Left lobe of liver (tissue), 2 donors: ENCODE measurements around the gene RABAC1. TPM values are rescaled to one million over a fixed set of nuclear protein-coding genes. Genes with fewer than 3 reads are reported as not detected.
A peak's percentile ranks its signal among the peaks of the same experiment; 100 is the strongest.
"Not testable (repeated sequence)": the region's sequence is repeated elsewhere in the genome, so short reads cannot be mapped to it uniquely, and the experiment has no call there.

Source experiments
- ATAC-seq: fragments of 200-7000 bp; cut with Tn5 transposase; one replicate; pipeline ENCODE4 v1.9.1; 2020; ENCODE audit warnings: mild to moderate bottlenecking, moderate library complexity
- DNase-seq: peaks from one replicate; pipeline ENCODE4 v3.0.0-alpha.2; 2020; ENCODE audit warnings: low spot score
- total RNA-seq: library from RNA; stranded (reverse); gene quantifications from one replicate; pipeline ENCODE4 v1.2.1, GENCODE V29; 2021
- donor health status: DM: no; HTN: no; CAD: no; lungs with moderate emphysema.
- donor health status: DM: no; HTN: yes; CAD: no.

RABAC1 gene, protein sequence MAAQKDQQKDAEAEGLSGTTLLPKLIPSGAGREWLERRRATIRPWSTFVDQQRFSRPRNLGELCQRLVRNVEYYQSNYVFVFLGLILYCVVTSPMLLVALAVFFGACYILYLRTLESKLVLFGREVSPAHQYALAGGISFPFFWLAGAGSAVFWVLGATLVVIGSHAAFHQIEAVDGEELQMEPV
- total RNA-seq, result 106 TPM

DNA sequence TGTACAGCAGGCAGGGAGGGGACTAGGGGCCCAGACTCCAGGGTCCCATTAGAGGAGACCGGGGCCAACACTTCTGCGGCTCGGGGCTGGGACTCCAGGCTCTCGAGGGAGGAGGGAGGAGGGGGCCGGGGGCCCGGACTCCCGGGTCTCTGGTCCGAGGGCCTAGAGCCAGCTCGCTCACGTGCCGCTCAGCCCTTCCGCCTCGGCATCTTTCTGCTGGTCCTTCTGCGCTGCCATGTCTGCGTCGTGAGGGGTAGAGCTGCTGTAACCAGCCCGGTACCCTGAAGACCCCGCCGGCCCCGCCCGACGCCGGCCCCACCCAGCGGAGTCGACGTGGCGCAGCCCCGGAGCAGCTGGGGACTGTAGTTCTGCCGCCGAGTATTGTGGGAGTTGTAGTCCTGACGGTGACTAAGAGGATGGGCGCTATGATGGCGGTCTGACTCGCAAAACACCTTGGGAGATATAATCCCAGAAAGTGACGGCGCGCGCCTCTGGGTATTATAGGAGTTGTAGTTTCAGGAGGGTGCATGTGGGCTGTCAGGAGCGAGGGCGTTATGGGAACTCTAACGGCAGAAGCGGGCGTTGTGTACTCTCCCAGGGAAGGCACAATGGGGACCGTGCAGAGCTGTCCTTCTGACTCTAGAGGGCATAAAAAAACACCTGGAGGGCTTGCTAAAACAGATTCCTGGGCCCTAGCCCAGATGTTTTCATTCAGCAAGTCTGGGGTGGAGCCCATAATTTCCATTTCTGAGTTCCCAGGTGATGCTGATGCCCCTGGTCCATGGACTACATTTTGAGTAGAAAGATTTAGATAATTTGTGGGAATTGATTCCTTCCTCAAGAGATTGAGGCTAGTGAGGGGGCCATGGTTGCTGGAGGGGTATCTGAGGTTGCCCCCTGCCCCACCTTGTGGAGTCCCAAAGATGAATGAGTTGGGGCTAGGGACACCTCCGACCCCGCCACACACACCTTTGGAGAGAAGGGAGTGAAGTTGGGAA, at the start of gene RABAC1:
TSS of gene RABAC1 (minus strand) at position 266 of the 998 bp plus-strand sequence. CDS start at position 237, 29 bp downstream.
- DNase-seq (peak; percentile 91), ATAC-seq (peak; percentile 87)

DNA sequence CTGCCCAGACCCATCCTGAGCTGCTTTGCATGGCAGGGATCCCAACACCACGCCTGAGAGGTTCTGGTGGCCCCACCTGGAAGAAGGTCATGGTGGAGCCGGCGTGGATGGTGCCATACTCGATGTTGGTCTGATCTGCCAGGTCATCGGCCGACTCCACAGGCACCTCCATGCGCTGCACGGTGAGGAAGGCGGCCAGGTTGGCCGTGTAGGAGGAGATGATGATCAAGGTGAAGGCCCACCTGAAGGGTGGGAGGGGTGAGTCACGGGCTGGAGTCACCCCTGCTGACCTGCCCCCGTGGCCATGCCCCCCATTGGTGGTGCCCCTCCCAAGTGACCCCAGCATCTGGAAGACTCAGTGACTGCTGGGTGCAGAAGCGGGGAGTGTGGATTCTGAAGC, 47.4 kb upstream of the RABAC1 start:
- DNase-seq (no peak), ATAC-seq (no peak)

DNA sequence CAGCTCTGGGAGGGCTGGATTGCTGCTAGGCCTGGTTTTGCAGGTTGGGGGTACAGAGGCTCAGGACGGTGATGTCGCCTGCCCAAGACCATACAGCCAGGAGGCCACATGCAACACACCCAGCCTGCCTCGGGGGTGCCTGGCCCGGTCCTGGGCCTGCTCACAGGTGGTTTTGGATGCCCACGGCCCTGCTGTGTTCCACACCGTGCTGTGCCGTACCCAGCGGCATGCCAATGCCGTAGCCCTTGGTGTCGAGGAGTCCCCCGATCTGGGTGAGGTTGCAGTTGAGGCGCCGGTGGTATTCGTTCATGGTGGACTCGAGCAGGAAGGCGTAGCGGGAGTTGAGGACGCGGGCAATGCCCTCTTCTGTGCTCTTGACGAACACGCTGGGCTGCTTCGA, 46.4 kb upstream of the RABAC1 start:
- ATAC-seq (no peak), DNase-seq (no peak)

DNA sequence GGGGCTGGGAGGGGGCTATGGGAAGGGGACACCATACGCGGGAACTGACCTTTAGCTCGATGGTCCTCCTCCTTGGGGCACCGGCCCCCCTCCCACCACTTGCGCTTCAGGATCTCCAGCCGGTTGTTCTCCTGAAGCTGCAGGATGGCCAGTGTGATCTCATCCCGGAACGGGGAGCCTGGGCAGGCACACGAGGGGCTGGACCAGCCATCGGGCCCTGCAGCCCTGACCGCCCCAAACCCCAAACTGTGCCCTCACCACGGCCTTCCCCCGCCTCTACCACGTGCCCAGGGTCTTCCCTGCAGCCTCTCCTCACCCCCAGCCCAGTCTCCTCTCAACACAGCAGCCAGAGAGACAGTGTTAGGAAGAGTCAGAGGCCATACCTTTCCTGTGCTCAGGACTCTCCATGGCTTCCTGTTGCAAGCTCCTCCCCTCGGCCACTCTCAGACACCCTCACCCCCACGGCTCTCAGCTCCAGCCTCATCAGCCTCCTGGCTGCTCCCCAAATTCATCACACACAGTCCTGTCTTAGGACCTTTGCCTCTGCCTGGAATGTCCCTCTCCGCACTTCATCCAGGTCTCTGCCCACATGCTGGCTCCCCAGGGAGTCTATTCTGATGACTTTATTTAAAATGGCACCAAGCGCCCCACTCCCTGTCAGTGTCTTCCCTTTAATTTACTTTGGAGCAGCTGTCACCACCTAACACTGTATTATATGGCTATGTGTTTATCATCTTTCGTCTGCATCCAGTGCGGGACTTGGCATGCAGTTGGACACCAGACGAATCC, 44.6 kb upstream of the RABAC1 start:
- no peak for ATAC-seq
- DNase-seq, result no peak

DNA sequence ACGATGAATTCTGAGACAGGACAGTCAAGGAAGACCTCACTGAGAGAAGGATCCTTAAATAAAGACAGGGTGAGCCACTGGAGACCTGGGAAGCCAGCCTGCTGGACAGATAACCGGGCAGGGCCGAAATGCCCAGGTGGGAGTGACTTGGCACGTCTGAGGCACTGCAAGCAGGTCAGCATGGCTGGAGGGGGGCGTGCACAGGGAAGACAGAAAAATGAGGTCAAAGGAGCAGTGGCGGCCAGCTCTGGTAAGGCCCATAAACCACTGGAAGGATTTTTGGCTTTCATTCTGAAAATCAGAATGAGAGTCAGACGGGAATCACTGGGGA, 40.7 kb upstream of the RABAC1 start:
- DNase-seq, result no peak

DNA sequence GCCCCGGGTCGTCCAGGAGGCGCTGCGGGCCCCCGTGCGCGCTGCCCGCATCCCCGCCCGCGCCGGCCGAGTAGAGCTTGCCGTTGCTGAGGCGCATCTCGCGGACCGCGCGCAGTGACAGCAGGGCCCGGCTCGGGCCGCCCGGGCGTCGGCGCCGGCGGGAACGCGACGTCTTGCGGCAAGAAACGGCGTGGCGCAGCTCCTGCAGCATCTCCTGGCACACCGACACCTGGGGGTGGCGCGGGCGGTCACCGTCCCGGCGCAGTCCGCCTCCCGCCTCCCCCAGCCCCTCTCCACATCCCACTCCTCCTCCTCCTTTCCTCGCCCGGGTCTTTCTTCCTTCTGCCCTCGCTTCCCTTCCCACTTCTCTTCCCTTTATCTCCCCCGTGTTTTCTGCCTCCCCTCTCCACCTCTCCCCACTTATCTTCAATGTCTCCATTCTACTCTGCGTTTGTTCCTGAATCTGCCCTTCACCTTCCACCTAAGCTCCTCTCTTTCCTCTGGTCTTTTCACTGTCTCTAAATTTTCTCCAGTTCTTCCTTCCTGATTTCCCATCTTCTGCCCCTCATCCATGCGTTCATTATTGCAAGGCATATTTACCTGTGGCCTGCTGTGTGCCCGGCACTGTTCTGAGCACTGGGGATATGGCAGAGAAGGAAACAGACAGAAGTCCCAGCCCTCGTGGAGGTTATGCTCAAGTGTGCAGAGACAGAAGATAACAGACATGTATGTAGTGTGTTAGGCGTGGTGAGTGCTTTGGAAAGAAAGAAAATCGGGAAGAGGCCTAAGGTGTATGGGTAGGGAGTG, 40.2 kb upstream of the RABAC1 start:
- no peak for DNase-seq
- ATAC-seq, result no peak

More for the DNA sequence above, 40.7 kb upstream of the RABAC1 start:
- no peak for ATAC-seq

DNA sequence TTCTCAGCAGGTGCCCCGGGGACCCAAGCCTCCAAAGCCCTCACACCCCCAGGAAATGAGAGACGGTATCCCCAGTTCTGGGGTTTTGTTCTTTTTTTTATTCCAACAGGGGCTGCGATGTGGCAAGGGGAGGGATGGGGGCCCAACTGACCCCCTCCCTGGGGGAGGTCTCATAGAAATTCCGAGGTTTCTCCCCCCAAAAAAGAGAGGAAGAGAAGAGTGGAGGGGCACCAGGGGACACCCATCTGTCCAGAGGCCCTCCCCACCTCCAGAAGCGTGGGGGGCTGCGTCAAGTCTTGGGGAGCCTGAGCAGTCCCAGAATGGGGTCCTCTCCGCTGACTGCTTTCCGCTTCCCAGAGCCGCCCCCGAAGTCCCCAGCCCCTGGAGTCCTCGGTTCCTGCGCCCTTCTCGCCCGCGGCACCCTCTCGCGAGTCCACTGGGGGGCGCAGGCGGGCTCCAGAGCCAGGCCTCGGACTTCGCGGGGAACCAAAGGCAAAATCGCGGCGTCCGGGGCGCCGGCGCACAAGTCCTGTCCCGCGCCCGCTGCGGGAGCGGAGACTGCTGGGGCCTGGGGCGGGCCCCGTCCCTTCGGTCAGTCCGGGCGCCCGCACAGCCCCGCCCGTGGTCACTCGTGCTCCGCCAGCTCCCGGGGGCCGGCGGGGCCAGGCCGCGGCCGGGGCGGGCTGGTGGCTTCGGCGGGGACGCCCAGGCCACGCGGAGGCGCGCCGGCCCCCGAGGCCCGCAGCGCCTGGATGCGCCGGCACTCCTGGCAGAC, 39.3 kb upstream of the RABAC1 start:
- ATAC-seq, result no peak
- no peak for DNase-seq

DNA sequence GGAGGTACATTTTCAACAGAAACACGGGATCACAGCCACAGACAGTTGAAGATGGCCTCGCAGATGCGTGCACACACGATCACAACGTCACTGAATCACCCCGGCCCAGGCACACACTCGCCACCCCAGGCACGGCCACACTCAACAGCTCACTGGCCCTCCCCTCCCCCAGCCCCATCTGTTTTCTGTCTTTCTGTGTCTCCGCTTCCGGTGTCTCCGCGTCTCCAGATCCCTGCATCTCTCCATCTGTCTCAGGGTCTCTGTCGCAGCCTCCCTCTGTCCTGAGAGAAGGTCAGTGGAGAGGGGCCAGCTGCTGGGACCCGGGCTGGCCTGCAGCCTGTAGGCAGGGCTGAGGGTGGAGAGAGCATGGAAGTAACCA, 38.7 kb upstream of the RABAC1 start:
- no peak for ATAC-seq
- DNase-seq, result no peak

DNA sequence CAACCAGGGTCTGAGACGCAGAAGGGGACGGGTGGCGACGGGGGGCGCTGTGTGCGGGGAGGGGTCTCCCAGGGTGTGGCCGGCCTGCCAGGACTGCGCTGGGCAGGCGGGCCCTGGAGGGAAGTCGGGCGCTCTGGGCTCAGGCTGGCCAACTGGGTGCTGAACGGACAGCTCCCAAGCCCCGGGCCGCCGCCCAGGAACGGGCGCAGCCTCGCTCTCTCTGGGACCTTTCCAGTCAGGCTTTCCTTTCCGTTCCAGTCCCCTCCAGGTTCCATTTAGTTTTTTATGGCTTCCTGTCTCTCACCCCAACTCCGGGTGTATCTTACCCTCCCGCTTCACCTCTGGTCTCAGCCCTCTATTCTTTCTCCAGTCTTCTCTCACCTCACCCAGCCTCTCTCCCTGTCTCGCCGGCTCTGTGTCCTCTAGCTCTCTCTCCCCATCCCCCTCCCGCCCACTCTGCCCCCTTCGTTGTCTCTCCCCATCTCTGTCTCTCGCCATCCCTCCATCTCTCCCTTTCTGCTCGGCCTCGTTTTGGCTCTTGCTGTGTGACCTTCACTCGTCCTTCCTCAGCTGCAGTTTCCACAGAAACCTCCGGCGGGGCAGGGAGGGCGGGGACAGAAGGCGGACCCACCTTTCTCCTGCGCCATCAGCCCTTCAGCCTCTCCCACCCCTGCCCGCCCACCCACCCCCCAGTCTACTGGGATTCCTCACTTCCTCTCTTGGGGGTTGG, 38.2 kb upstream of the RABAC1 start:
- DNase-seq (no peak), ATAC-seq (peak; percentile 69)

DNA sequence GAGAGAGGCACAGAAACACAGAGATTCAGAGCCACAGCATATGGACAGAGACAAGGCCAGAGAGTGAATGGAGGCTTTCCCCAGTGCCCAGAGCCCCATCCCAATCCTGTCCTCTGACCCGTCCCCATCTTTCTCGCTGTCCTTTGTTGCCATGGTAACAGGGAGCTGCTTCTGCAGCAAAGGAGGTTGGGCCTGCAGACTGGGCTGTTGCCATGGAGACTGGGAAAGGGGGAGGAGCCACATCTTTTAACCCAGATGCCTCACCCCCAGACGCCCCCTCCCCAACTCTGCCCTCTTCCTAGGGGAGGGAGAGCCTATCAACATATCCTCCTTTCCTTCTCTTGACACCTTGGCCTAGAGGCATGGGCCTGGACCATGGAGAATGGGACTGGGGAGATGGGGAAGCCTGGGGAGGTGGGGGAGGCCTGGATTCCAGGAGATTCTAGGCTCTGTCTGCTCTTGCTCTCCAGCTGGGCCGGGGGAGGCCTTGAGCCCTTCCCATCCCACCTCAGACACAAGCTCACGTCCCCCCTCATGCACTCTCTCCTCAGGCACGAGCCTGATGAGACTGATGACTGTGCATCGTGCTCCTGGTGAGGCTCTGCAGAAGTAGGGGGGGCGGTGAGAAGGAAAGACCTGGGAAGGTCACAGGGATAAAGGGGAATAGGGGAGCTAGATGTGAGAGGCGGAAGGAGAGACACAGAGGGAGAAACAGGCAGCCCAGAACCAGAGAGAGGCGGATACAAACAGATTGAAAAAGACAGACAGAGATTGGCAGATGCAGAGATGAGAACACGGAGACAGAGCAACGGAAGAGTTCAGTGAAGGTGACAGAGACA, 37.1 kb upstream of the RABAC1 start:
- ATAC-seq (no peak), DNase-seq (no peak)

DNA sequence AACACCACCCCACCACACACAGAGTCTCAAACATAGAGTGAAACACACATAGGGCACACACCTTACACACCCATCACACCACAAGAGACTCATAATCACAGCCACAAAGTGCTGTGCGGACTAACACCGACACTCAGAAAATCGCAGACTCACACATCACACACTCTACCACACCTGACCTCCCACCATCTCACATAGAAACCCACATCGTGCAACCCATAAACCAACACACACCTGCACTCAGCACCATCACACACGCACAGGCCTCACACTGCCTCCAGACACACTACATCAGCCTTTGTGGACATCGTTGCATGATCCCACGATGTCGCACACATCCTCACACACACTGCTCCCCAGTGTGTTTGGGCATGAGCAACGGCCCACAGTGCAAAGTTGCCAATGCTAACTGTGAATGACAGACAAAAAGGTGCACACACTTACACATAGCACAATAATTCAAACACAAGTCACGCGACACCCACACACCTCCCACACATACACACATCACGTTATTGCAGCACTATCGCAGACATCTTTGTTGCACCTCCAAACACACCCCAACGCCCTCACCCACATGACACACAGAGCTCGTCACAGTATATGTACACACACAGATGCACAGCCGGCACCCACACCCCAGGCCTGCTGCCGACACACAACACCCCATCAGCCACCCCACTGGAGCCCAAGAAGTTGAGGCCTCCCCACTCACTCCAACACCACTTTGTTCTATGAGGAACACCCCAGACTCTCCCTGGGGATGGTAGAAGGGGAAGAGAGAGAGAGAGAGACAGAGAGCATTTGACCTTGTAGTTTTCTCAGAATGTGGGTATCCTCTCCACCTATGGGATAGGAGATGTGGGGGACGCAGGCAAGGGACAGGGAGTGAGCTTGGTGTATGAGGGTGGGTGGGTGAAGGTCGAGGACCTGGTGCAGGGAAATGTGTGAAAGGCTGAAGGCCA, 36.2 kb upstream of the RABAC1 start:
- DNase-seq, result no peak

DNA sequence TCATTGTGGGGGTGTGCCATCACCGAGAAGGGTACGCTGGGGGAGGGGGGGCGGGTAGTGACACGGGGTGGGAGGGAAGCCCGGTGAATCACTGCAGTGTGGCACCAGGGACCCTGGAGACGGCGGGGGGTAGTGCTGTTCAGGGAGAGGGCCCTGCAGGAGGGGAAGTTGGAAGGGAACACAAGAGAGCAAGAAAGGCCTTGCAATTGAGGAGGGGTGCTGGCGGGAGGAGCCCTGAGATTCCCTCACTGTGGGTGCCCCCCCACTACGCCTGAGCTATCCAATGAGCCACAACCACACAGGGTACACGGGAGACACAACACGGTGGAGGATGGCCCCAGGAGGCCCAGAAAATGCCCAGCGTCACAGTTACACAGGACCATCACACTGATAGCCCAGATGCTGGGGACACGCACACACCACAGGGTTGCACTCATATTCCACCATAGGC, 35.4 kb upstream of the RABAC1 start:
- no peak for DNase-seq
- no peak for ATAC-seq

More for the DNA sequence above, 36.2 kb upstream of the RABAC1 start:
- no peak for ATAC-seq

DNA sequence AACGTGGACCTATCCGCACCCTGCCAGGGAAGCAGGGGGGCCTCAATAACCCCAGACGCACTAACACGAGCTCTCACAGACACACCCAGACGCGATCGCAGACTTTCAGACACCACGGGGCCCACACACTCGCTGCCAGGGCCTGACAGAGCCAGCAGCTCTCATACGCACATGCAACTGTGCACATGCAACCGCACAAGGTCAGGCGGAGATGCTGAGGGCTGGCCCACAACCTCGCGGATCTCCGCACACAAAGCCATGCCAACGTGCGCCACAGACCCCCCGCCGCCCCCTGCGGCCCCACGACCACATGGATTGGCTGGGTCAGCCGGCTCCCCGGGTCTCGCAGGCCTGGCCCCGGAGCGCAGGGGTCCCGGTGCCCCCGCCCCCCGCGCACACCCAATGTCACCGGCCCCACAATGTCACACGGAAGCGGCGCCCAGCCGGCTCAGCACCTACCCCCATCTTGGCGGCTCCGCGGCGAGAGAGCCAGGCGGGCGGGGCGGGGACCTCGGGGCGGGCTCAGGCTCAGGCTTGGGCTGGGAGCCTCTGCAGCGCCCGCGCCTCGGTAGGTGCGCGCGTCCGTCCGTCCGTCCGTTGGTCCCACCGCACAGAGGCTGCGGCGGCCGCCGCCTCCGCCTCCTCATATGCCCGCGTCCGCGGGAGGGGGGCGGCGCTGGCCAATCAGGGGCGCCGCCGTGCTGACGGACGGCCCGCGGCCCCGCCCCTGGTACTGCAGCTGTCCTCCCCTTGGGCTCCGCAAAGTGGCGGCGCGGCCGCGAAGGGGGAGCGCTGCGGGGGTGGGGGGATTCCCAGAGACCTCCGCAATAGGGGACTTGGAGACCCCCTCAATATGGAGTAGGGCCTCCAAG, 34.7 kb upstream of the RABAC1 start, which contains the start of gene ATP1A3:
TSS of gene ATP1A3 (minus strand) at position 619 of the 872 bp plus-strand sequence. CDS start at position 465, 154 bp downstream.
- DNase-seq (no peak), ATAC-seq (peak; percentile 53)

DNA sequence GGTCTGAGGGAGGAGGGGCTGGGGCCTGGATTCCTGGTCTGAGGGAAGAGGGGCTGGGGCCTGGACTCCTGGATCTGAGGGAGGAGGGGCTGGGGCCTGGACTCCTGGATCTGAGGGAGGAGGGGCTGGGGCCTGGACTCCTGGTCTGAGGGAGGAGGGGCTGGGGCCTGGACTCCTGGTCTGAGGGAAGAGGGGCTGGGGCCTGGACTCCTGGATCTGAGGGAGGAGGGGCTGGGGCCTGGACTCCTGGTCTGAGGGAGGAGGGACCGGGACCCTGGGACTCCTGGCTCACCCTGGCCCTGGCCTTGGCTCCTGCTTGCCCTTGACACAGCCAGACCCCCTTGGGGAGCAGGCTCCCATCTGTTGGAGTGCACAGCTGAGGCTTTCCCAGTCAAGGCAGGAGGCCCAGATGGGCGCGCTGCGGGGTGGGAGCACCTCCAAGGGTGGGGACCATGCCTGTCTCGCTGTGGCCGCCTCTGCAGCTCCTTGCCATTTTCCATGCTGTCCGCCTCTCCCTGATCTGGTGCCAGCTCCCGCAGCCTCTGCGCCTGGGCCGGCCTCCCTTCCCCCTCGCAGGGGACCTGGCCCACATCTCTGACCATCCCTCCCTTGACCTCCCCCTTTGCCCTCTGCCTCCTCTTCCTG, 32.9 kb upstream of the RABAC1 start:
- ATAC-seq, DNase-seq: not testable (repeated sequence)

DNA sequence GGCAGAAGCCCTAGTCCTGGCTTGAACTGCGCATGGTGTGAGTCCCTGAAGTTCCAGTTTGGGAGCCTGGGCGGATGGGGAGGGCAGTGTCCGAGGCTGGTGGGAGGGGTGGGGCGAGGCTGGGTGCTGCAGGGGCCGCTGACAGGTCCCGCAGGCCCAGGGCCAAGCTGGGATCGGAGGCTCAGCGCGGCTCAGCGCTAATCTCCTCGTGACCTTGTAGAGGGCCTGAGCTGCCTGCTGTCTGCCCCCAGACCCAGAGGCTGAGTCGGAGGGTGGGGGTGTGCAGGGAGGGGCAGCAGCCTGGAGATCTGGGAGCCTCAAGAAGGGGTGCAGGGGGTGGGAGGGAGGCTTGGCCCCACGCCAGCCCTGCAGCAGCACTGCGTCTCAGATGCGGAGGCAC, 31.9 kb upstream of the RABAC1 start:
- ATAC-seq (no peak), DNase-seq (no peak)
